ENCODE results near the gene CFAP97D2. TPM values are rescaled to one million over a fixed set of nuclear protein-coding genes. Genes with fewer than 3 reads are reported as not detected.
"Not testable (repeated sequence)": the region's sequence is repeated elsewhere in the genome, so short reads cannot be mapped to it uniquely, and the experiment has no call there.

Gene CFAP97D2
- total RNA-seq, 4 donors from 2014 or later = not detected

DNA sequence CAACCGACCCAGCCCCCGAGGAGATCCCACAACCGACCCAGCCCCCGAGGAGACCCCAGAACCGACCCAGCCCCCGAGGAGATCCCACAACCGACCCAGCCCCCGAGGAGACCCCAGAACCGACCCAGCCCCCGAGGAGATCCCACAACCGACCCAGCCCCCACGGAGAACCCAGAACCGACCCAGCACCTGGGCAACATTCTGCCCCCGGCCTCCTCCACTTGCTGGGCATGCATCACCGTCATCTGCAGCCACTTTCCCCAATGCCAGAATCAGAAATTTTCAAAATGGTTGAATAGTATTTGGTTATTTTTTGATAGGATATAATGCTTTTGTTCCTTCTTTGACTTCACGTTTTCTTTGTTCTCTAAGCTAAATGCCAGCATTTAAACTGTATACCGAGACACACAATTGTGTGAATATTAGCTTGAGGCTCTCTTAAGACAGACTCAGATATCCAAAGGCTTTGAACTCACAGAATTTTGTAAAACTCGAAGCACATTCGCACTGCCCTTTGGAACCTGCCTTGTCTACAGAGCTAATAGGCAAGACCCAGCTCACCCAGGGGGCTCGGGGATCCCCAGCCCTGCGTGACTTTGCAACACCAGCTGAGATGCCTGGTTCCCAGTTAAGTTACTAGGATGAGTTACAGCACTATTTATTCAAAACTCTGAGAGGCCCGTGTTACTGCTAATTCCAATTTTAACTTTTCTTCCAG is 31.1 kb upstream of the CFAP97D2 start:
- WGBS, 2 donors = 67 to 81% methylated on average over 13 to 14 of the region's 22 CpGs
- no peak overlapping the region for H3K4me3 ChIP-seq
- TF ChIP-seq, protein P1, sequence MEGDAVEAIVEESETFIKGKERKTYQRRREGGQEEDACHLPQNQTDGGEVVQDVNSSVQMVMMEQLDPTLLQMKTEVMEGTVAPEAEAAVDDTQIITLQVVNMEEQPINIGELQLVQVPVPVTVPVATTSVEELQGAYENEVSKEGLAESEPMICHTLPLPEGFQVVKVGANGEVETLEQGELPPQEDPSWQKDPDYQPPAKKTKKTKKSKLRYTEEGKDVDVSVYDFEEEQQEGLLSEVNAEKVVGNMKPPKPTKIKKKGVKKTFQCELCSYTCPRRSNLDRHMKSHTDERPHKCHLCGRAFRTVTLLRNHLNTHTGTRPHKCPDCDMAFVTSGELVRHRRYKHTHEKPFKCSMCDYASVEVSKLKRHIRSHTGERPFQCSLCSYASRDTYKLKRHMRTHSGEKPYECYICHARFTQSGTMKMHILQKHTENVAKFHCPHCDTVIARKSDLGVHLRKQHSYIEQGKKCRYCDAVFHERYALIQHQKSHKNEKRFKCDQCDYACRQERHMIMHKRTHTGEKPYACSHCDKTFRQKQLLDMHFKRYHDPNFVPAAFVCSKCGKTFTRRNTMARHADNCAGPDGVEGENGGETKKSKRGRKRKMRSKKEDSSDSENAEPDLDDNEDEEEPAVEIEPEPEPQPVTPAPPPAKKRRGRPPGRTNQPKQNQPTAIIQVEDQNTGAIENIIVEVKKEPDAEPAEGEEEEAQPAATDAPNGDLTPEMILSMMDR (IDR thresholded peaks at IDR 0.05) = no peak
- TF ChIP-seq EP300 (IDR thresholded peaks at IDR 0.05) = no peak
- no peak for TF ChIP-seq POLR2A (IDR thresholded peaks at IDR 0.05)
- no peak overlapping the region for H3K27ac ChIP-seq
- H3K27me3 ChIP-seq = no peaks in the 10 kb centered on the region
- DNase-seq (ENCODE audit: low spot score in 2 of 2) = no peak
- H3K36me3 ChIP-seq = no peaks in the 10 kb centered on the region
- H3K4me1 ChIP-seq = peaks cover 0 to 12% (median under 1%) of the 10 kb centered on the region in 4 donors
- no peaks in the 10 kb centered on the region for H3K9me3 ChIP-seq

GRCh38 chr13:114148521-114148855 is 30.6 kb upstream of the CFAP97D2 start:
- no peak overlapping the region for H3K27ac ChIP-seq
- H3K27me3 ChIP-seq = no peaks in the 10 kb centered on the region
- no peaks in the 10 kb centered on the region for H3K9me3 ChIP-seq
- no peak for DNase-seq (ENCODE audit: low spot score in 2 of 2)
- H3K4me1 ChIP-seq = peaks cover 0 to 7% (median 0%) of the 10 kb centered on the region in 4 donors
- TF ChIP-seq, protein P1 (IDR thresholded peaks at IDR 0.05) = no peak
- TF ChIP-seq EP300 (IDR thresholded peaks at IDR 0.05) (no peak), POLR2A (IDR thresholded peaks at IDR 0.05) (no peak)
- 65 to 77% methylated on average over 8 of the region's 8 CpGs for WGBS, 2 donors
- no peak overlapping the region for H3K4me3 ChIP-seq
- no peaks in the 10 kb centered on the region for H3K36me3 ChIP-seq

DNA sequence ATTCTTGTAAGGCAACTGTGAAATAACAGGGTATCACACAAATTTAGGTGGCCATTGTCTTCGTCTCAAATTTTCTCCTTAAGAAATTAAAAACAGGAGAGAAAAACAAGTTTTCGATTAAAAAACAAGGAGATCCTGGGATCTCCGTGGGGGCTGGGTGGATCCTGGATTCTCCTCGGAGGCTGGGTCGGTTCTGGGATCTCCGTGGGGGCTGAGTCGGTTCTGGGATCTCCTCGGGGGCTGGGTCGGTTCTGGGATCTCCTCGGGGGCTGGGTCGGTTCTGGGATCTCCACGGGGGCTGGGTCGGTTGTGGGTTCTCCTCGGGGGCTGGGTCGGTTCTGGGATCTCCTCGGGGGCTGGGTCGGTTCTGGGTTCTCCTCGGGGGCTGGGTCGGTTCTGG is 30.2 kb upstream of the CFAP97D2 start:
- not testable (repeated sequence) for H3K27me3 ChIP-seq; H3K27ac ChIP-seq; H3K36me3 ChIP-seq; H3K4me3 ChIP-seq; H3K9me3 ChIP-seq; H3K4me1 ChIP-seq; DNase-seq (ENCODE audit: low spot score in 2 of 2)
- 90 to 92% methylated on average over 12 to 19 of the region's 19 CpGs for WGBS, 2 donors

GRCh38 chr13:114149774-114150740 is 29.0 kb upstream of the CFAP97D2 start:
- Histone ChIP-seq H3K36me3 (no peaks in the 10 kb centered on the region), H3K4me1 (no peaks in the 10 kb centered on the region), H3K4me3 (no peak overlapping the region), H3K9me3 (no peaks in the 10 kb centered on the region), H3K27me3 (no peaks in the 10 kb centered on the region), H3K27ac (no peak overlapping the region)
- TF ChIP-seq EP300 (IDR thresholded peaks at IDR 0.05) = no peak
- no peak for TF ChIP-seq POLR2A (IDR thresholded peaks at IDR 0.05)
- TF ChIP-seq, protein P1 (IDR thresholded peaks at IDR 0.05) = no peak
- WGBS, 2 donors = 85 to 89% methylated on average over 11 to 12 of the region's 12 CpGs
- no peak for DNase-seq (ENCODE audit: low spot score in 2 of 2)

GRCh38 chr13:114151031-114151430 is 28.0 kb upstream of the CFAP97D2 start:
- H3K27ac ChIP-seq = no peak overlapping the region
- no peaks in the 10 kb centered on the region for H3K4me1 ChIP-seq
- H3K27me3 ChIP-seq = no peaks in the 10 kb centered on the region
- DNase-seq (ENCODE audit: low spot score in 2 of 2) = no peak
- no peaks in the 10 kb centered on the region for H3K9me3 ChIP-seq
- no peak overlapping the region for H3K4me3 ChIP-seq
- TF ChIP-seq POLR2A (IDR thresholded peaks at IDR 0.05) (no peak), EP300 (IDR thresholded peaks at IDR 0.05) (no peak)
- TF ChIP-seq, protein P1 (IDR thresholded peaks at IDR 0.05) = no peak
- 65% methylated on average over 10 of the region's 10 CpGs for WGBS, 2 donors
- no peaks in the 10 kb centered on the region for H3K36me3 ChIP-seq
